ENCODE results near the gene PARVA. TPM values are rescaled to one million over a fixed set of nuclear protein-coding genes. Genes with fewer than 3 reads are reported as not detected.

Gene PARVA
- total and polyA plus RNA-seq, 4 donors: 3.1 to 11.7 (median 11.2) TPM

DNA sequence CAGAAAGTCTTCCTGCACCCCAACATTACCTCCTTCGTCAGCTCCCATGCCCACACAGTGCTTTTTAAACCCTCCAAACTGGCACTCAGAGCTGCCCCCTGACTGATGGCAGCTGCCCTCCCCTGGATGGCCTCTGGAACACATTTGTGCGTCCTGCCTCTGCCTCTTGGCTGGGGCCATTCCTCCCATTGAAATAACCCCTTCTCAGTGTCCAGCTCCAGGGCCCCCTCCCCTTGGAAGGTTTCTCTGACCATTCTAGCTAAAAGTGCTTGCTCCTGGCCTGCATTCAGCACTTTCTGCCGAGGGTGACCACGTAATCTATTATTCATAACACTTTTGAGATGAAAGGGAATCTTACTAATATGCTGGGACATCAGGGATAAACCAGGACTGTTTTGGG lies 130.0 kb downstream of the PARVA start:
- DNase-seq (ENCODE audit: low spot score): no peak
- no peaks in the 10 kb centered on the region for H3K9me3 ChIP-seq (ENCODE audit: control insufficient read depth in 4 of 4, low read length in 3 of 4)
- no peaks in the 10 kb centered on the region for H3K4me1 ChIP-seq (ENCODE audit: control insufficient read depth in 4 of 4, insufficient read depth in 4 of 4, low read length in 3 of 4)
- H3K27me3 ChIP-seq (ENCODE audit: control insufficient read depth in 4 of 4, insufficient read depth in 4 of 4, low read length in 3 of 4): no peaks in the 10 kb centered on the region
- H3K4me3 ChIP-seq (ENCODE audit: low read depth in 1 of 3, low read length in 3 of 3): no peak overlapping the region
- H3K27ac ChIP-seq (ENCODE audit: low read depth in 1 of 2, low read length in 2 of 2): no peak overlapping the region
- peaks cover 0 to 2% (median 0%) of the 10 kb centered on the region in 4 donors for H3K36me3 ChIP-seq (ENCODE audit: control insufficient read depth in 4 of 4, insufficient read depth in 3 of 4, low read depth in 1 of 4, low read length in 3 of 4)
- 91% methylated on average over 4 of the region's 4 CpGs for WGBS
- H3K9ac ChIP-seq (ENCODE audit: low read depth in 1 of 2, low read length in 2 of 2): no peak overlapping the region
- no peak for TF ChIP-seq FOXA2 (IDR thresholded peaks at IDR 0.05)
- no peak for TF ChIP-seq YY1 (IDR thresholded peaks at IDR 0.05)
- TF ChIP-seq, protein P1, sequence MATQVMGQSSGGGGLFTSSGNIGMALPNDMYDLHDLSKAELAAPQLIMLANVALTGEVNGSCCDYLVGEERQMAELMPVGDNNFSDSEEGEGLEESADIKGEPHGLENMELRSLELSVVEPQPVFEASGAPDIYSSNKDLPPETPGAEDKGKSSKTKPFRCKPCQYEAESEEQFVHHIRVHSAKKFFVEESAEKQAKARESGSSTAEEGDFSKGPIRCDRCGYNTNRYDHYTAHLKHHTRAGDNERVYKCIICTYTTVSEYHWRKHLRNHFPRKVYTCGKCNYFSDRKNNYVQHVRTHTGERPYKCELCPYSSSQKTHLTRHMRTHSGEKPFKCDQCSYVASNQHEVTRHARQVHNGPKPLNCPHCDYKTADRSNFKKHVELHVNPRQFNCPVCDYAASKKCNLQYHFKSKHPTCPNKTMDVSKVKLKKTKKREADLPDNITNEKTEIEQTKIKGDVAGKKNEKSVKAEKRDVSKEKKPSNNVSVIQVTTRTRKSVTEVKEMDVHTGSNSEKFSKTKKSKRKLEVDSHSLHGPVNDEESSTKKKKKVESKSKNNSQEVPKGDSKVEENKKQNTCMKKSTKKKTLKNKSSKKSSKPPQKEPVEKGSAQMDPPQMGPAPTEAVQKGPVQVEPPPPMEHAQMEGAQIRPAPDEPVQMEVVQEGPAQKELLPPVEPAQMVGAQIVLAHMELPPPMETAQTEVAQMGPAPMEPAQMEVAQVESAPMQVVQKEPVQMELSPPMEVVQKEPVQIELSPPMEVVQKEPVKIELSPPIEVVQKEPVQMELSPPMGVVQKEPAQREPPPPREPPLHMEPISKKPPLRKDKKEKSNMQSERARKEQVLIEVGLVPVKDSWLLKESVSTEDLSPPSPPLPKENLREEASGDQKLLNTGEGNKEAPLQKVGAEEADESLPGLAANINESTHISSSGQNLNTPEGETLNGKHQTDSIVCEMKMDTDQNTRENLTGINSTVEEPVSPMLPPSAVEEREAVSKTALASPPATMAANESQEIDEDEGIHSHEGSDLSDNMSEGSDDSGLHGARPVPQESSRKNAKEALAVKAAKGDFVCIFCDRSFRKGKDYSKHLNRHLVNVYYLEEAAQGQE (IDR thresholded peaks at IDR 0.05): no peak
- TF ChIP-seq SP1 (IDR thresholded peaks at IDR 0.05): no peak
- no peak for TF ChIP-seq EGR1 (IDR thresholded peaks at IDR 0.05; ENCODE audit: low read depth in 2 of 2)
- no peak for TF ChIP-seq RAD21 (IDR thresholded peaks at IDR 0.05)
- TF ChIP-seq GABPA (IDR thresholded peaks at IDR 0.05 in 1 of 2, conservative IDR thresholded peaks at IDR 0.05 in 1 of 2): no peak
- TF ChIP-seq, protein P2, sequence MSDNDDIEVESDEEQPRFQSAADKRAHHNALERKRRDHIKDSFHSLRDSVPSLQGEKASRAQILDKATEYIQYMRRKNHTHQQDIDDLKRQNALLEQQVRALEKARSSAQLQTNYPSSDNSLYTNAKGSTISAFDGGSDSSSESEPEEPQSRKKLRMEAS (IDR thresholded peaks at IDR 0.05): no peak
- no peak for TF ChIP-seq JUND (IDR thresholded peaks at IDR 0.05)
- TF ChIP-seq, protein P3, sequence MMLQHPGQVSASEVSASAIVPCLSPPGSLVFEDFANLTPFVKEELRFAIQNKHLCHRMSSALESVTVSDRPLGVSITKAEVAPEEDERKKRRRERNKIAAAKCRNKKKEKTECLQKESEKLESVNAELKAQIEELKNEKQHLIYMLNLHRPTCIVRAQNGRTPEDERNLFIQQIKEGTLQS (IDR thresholded peaks at IDR 0.05): no peak
- TF ChIP-seq HNF4A (conservative IDR thresholded peaks at IDR 0.05): no peak
- no peak for TF ChIP-seq TAF1 (conservative IDR thresholded peaks at IDR 0.05)
- TF ChIP-seq, protein P4, sequence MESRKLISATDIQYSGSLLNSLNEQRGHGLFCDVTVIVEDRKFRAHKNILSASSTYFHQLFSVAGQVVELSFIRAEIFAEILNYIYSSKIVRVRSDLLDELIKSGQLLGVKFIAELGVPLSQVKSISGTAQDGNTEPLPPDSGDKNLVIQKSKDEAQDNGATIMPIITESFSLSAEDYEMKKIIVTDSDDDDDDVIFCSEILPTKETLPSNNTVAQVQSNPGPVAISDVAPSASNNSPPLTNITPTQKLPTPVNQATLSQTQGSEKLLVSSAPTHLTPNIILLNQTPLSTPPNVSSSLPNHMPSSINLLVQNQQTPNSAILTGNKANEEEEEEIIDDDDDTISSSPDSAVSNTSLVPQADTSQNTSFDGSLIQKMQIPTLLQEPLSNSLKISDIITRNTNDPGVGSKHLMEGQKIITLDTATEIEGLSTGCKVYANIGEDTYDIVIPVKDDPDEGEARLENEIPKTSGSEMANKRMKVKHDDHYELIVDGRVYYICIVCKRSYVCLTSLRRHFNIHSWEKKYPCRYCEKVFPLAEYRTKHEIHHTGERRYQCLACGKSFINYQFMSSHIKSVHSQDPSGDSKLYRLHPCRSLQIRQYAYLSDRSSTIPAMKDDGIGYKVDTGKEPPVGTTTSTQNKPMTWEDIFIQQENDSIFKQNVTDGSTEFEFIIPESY (IDR thresholded peaks at IDR 0.05): no peak
- TF ChIP-seq RXRA (IDR thresholded peaks at IDR 0.05): no peak
- no peak for TF ChIP-seq FOXA1 (IDR thresholded peaks at IDR 0.05)

DNA sequence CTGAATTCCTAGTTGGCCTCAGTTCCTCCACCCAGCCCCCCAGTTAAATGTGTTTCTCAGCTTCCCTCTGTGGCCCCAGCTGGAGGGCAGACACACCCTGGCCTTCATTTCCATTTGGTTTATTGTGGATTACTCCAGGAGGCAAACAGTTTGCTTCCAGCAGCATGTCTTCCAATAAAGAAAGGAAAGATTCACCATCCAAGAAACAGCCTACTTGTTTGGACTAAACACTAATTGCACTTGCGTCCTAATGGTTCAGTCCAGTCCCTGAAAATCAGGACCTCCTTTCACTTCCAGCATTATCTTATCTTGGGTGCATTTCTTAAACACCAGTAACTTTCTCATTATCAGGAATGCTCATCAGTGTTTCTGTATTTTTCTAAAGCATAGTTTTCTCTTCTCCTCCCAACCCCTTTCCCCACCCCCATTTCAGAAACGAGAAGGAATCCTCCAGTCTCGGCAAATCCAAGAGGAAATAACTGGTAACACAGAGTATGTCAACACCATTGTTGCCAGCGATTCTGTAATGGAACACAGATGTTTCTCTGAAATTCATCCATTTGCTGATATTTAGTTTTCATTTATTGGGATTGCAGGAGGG lies 130.9 kb downstream of the PARVA start:
- H3K27me3 ChIP-seq (ENCODE audit: control insufficient read depth in 4 of 4, insufficient read depth in 4 of 4, low read length in 3 of 4): no peaks in the 10 kb centered on the region
- WGBS: 74% methylated on average over 4 of the region's 4 CpGs
- DNase-seq (ENCODE audit: low spot score): no peak
- no peak overlapping the region for H3K9ac ChIP-seq (ENCODE audit: low read depth in 1 of 2, low read length in 2 of 2)
- no peaks in the 10 kb centered on the region for H3K4me1 ChIP-seq (ENCODE audit: control insufficient read depth in 4 of 4, insufficient read depth in 4 of 4, low read length in 3 of 4)
- H3K4me3 ChIP-seq (ENCODE audit: low read depth in 1 of 3, low read length in 3 of 3): no peak overlapping the region
- no peaks in the 10 kb centered on the region for H3K9me3 ChIP-seq (ENCODE audit: control insufficient read depth in 4 of 4, low read length in 3 of 4)
- peaks cover 0 to 2% (median 0%) of the 10 kb centered on the region in 4 donors for H3K36me3 ChIP-seq (ENCODE audit: control insufficient read depth in 4 of 4, insufficient read depth in 3 of 4, low read depth in 1 of 4, low read length in 3 of 4)
- H3K27ac ChIP-seq (ENCODE audit: low read depth in 1 of 2, low read length in 2 of 2): no peak overlapping the region
- TF ChIP-seq, protein P3 (IDR thresholded peaks at IDR 0.05): no peak
- TF ChIP-seq GABPA (IDR thresholded peaks at IDR 0.05 in 1 of 2, conservative IDR thresholded peaks at IDR 0.05 in 1 of 2) (no peak), RXRA (IDR thresholded peaks at IDR 0.05) (no peak), EGR1 (IDR thresholded peaks at IDR 0.05; ENCODE audit: low read depth in 2 of 2) (no peak), TAF1 (conservative IDR thresholded peaks at IDR 0.05) (no peak)
- TF ChIP-seq, protein P4 (IDR thresholded peaks at IDR 0.05): no peak
- TF ChIP-seq, protein P2 (IDR thresholded peaks at IDR 0.05): no peak
- TF ChIP-seq, protein P5, sequence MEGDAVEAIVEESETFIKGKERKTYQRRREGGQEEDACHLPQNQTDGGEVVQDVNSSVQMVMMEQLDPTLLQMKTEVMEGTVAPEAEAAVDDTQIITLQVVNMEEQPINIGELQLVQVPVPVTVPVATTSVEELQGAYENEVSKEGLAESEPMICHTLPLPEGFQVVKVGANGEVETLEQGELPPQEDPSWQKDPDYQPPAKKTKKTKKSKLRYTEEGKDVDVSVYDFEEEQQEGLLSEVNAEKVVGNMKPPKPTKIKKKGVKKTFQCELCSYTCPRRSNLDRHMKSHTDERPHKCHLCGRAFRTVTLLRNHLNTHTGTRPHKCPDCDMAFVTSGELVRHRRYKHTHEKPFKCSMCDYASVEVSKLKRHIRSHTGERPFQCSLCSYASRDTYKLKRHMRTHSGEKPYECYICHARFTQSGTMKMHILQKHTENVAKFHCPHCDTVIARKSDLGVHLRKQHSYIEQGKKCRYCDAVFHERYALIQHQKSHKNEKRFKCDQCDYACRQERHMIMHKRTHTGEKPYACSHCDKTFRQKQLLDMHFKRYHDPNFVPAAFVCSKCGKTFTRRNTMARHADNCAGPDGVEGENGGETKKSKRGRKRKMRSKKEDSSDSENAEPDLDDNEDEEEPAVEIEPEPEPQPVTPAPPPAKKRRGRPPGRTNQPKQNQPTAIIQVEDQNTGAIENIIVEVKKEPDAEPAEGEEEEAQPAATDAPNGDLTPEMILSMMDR (IDR thresholded peaks at IDR 0.05; ENCODE audit: low read depth, low read length, missing input control): no peak
- TF ChIP-seq, protein P1 (IDR thresholded peaks at IDR 0.05): no peak

All from liver (tissue), 9 donors.